OCI-LY3 (cell line): ENCODE results near the gene TBX4.

Source experiments
- EZH2phosphoT487 ChIP-seq: fragments of 200-600 bp; shearing (Covaris generic); IDR thresholded peaks from 2 replicates; pipeline ENCODE4 v1.6.1; 2018; ENCODE audit warnings: antibody characterized with exemption, mixed run types, low read depth
- TF ChIP-seq, protein P1 (sequence below): fragments of 200-600, 300-600 bp; sonication (generic); IDR thresholded peaks from 2 replicates; pipeline ENCODE4 v1.5.1; 2014; ENCODE audit warnings: antibody characterized with exemption, low read length, low read depth

DNA sequence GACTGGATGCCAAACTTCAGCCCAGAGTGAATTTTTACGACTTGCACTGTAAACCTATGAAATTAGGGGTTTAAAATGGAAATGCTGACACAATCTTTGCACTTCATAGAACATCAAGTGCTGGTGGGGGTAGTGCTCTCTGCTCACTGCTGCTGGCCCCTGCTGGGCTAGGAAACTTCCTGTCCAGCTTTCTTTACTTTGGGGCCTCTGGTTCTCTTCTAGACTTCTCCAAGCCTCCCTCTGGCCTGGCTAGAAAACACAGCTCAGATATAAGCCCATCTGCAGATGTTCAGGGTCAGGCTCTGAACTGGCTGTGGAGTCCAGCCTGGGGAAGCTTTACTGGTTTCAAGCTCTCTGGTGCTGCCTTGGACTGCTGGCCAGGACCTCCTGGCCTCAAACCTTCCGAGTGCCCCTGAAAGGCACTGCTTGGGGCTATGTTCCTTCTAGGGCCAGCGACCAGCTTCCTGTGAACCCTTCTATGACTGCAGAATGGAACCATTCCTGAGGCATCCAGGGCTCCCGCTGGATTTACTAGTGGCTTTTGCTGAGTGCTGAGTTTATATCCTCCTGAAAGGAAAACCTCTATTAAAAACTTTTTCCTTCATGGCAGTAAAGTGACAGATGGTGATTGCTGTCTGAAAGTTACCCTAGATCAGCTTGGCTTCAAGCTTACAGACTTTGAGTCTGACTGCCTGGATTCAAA, 59.4 kb downstream of the TBX4 start:
- TF ChIP-seq, protein P1, sequence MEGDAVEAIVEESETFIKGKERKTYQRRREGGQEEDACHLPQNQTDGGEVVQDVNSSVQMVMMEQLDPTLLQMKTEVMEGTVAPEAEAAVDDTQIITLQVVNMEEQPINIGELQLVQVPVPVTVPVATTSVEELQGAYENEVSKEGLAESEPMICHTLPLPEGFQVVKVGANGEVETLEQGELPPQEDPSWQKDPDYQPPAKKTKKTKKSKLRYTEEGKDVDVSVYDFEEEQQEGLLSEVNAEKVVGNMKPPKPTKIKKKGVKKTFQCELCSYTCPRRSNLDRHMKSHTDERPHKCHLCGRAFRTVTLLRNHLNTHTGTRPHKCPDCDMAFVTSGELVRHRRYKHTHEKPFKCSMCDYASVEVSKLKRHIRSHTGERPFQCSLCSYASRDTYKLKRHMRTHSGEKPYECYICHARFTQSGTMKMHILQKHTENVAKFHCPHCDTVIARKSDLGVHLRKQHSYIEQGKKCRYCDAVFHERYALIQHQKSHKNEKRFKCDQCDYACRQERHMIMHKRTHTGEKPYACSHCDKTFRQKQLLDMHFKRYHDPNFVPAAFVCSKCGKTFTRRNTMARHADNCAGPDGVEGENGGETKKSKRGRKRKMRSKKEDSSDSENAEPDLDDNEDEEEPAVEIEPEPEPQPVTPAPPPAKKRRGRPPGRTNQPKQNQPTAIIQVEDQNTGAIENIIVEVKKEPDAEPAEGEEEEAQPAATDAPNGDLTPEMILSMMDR, result no peak
- TF ChIP-seq EZH2phosphoT487, result no peak
